ENCODE data around the gene SHISA9.
A peak's percentile ranks its signal among the peaks of the same experiment; 100 is the strongest.
"Not testable (repeated sequence)": the region's sequence is repeated elsewhere in the genome, so short reads cannot be mapped to it uniquely, and the experiment has no call there.

The SHISA9 gene

GRCh38 chr16:12901597-12902461 lies at the start of gene SHISA9:
Gene SHISA9, plus strand, starts transcription at chr16:12901598.
- DNase-seq, result no peak

- DNase-seq, result no peak
Measured at GRCh38 chr16:12853972-12854371, 47.4 kb upstream of the SHISA9 start.

GRCh38 chr16:12857435-12857834 lies 44.0 kb upstream of the SHISA9 start:
- not testable (repeated sequence) for DNase-seq

- no peak for DNase-seq
Measured at GRCh38 chr16:12862327-12862726, 39.1 kb upstream of the SHISA9 start.

GRCh38 chr16:12862941-12863340 lies 38.5 kb upstream of the SHISA9 start:
- DNase-seq, result no peak

- no peak for DNase-seq
Measured at GRCh38 chr16:12866981-12867551, 34.3 kb upstream of the SHISA9 start.

- no peak for DNase-seq
Measured at GRCh38 chr16:12868169-12868568, 33.2 kb upstream of the SHISA9 start.

- DNase-seq, result no peak
Measured at GRCh38 chr16:12868788-12869187, 32.6 kb upstream of the SHISA9 start.

- no peak for DNase-seq
Measured at GRCh38 chr16:12869698-12870427, 31.5 kb upstream of the SHISA9 start.

GRCh38 chr16:12871784-12872183 lies 29.6 kb upstream of the SHISA9 start:
- no peak for DNase-seq

- DNase-seq, result peak; percentile 13
Measured at GRCh38 chr16:12874186-12874585, 27.2 kb upstream of the SHISA9 start.

GRCh38 chr16:12876778-12877177 lies 24.6 kb upstream of the SHISA9 start:
- no peak for DNase-seq

GRCh38 chr16:12878973-12879372 lies 22.4 kb upstream of the SHISA9 start:
- DNase-seq, result no peak

GRCh38 chr16:12879812-12880211 lies 21.6 kb upstream of the SHISA9 start:
- no peak for DNase-seq

GRCh38 chr16:12881182-12881581 lies 20.2 kb upstream of the SHISA9 start:
- no peak for DNase-seq

- no peak for DNase-seq
Measured at GRCh38 chr16:12881740-12882139, 19.7 kb upstream of the SHISA9 start.

- no peak for DNase-seq
Measured at GRCh38 chr16:12885742-12886141, 15.7 kb upstream of the SHISA9 start.

GRCh38 chr16:12891836-12892235 lies 9.6 kb upstream of the SHISA9 start:
- DNase-seq, result no peak

GRCh38 chr16:12893050-12893750 lies 8.2 kb upstream of the SHISA9 start:
- no peak for DNase-seq

- peak; percentile 25 for DNase-seq
Measured at GRCh38 chr16:12896562-12896961, 4.8 kb upstream of the SHISA9 start.

GRCh38 chr16:12898551-12898950 lies 2.8 kb upstream of the SHISA9 start:
- no peak for DNase-seq

GRCh38 chr16:12899529-12900143 lies 1.8 kb upstream of the SHISA9 start:
- DNase-seq, result no peak

- no peak for DNase-seq
Measured at GRCh38 chr16:12900156-12900555, 1.2 kb upstream of the SHISA9 start.

Measured in kidney glomerular epithelial cell (primary cell).